Measurements from ENCODE around the gene BUB3. TPM values are rescaled to one million over a fixed set of nuclear protein-coding genes. Genes with fewer than 3 reads are reported as not detected.
A peak's percentile ranks its signal among the peaks of the same experiment; 100 is the strongest.

Gene BUB3
- total RNA-seq, 1 experiment from 2014 or later: 180 TPM

DNA sequence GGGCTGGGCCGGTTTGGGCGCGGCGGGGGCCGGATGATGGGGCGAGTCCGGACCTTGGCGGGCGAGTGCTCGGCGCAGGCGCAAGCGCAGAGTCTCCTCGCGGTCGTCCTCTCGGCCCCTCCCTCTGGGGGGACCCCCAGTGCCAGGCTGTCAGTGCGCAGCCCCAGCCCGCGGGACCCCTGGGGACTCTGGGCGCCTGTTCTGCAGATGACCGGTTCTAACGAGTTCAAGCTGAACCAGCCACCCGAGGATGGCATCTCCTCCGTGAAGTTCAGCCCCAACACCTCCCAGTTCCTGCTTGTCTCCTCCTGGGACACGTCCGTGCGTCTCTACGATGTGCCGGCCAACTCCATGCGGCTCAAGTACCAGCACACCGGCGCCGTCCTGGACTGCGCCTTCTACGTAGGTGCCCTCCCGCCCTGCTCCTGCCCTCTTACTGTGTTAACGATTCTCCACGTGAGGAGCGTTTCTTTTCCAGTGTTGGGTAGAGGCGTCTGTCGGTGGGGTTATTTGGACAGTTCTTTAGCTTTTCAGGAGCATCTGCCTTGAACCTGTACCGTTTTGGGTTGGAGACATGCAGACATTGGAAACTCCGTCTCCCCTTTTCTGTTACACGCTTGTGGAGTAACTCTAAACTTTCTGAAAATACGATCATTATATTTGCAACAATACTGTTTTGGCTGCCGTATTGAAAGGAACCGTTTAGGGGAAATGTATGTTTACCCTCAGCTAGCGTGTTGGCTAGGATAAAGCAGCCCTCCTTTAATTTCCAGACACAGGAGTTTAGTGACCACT is 706 bp downstream of the BUB3 start (continued):
- TF ChIP-seq, protein P1, sequence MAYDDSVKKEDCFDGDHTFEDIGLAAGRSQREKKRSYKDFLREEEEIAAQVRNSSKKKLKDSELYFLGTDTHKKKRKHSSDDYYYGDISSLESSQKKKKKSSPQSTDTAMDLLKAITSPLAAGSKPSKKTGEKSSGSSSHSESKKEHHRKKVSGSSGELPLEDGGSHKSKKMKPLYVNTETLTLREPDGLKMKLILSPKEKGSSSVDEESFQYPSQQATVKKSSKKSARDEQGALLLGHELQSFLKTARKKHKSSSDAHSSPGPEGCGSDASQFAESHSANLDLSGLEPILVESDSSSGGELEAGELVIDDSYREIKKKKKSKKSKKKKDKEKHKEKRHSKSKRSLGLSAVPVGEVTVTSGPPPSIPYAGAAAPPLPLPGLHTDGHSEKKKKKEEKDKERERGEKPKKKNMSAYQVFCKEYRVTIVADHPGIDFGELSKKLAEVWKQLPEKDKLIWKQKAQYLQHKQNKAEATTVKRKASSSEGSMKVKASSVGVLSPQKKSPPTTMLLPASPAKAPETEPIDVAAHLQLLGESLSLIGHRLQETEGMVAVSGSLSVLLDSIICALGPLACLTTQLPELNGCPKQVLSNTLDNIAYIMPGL (CRISPR knock-in tag; IDR thresholded peaks at IDR 0.05): no peak
- TF ChIP-seq, protein P2, sequence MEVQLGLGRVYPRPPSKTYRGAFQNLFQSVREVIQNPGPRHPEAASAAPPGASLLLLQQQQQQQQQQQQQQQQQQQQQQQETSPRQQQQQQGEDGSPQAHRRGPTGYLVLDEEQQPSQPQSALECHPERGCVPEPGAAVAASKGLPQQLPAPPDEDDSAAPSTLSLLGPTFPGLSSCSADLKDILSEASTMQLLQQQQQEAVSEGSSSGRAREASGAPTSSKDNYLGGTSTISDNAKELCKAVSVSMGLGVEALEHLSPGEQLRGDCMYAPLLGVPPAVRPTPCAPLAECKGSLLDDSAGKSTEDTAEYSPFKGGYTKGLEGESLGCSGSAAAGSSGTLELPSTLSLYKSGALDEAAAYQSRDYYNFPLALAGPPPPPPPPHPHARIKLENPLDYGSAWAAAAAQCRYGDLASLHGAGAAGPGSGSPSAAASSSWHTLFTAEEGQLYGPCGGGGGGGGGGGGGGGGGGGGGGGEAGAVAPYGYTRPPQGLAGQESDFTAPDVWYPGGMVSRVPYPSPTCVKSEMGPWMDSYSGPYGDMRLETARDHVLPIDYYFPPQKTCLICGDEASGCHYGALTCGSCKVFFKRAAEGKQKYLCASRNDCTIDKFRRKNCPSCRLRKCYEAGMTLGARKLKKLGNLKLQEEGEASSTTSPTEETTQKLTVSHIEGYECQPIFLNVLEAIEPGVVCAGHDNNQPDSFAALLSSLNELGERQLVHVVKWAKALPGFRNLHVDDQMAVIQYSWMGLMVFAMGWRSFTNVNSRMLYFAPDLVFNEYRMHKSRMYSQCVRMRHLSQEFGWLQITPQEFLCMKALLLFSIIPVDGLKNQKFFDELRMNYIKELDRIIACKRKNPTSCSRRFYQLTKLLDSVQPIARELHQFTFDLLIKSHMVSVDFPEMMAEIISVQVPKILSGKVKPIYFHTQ (CRISPR knock-in tag; IDR thresholded peaks at IDR 0.05): no peak
- TF ChIP-seq, protein P3, sequence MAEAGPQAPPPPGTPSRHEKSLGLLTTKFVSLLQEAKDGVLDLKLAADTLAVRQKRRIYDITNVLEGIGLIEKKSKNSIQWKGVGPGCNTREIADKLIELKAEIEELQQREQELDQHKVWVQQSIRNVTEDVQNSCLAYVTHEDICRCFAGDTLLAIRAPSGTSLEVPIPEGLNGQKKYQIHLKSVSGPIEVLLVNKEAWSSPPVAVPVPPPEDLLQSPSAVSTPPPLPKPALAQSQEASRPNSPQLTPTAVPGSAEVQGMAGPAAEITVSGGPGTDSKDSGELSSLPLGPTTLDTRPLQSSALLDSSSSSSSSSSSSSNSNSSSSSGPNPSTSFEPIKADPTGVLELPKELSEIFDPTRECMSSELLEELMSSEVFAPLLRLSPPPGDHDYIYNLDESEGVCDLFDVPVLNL (CRISPR knock-in tag; IDR thresholded peaks at IDR 0.05; ENCODE audit: borderline replicate concordance, low read depth): 0 out of 2 replicates have a peak, but pooled peaks have one; percentile 59
- TF ChIP-seq NFE2L1 (CRISPR knock-in tag; IDR thresholded peaks at IDR 0.05): 0 out of 2 replicates have a peak, but pooled peaks have one; percentile 17
- TF ChIP-seq MXD4 (CRISPR knock-in tag; IDR thresholded peaks at IDR 0.05; ENCODE audit: borderline replicate concordance): no peak
- TF ChIP-seq SMAD4 (CRISPR knock-in tag; IDR thresholded peaks at IDR 0.05): 0 out of 2 replicates have a peak, but pooled peaks have one; percentile 39
- TF ChIP-seq ZNF317 (CRISPR knock-in tag; IDR thresholded peaks at IDR 0.05; ENCODE audit: borderline replicate concordance, low read depth): no peak
- TF ChIP-seq TP53 (CRISPR knock-in tag; IDR thresholded peaks at IDR 0.05): no peak
- no peak for TF ChIP-seq CREM (CRISPR knock-in tag; IDR thresholded peaks at IDR 0.05)
- no peak for TF ChIP-seq CBFB (CRISPR knock-in tag; IDR thresholded peaks at IDR 0.05; ENCODE audit: low read depth)
- no peak for TF ChIP-seq NR2C2 (CRISPR knock-in tag; IDR thresholded peaks at IDR 0.05)
- no peak for TF ChIP-seq CREB1 (CRISPR knock-in tag; IDR thresholded peaks at IDR 0.05)
- TF ChIP-seq RORB (CRISPR knock-in tag; IDR thresholded peaks at IDR 0.05): no peak
- TF ChIP-seq ELF4 (CRISPR knock-in tag; IDR thresholded peaks at IDR 0.05; ENCODE audit: low read depth): no peak
- TF ChIP-seq, protein P4, sequence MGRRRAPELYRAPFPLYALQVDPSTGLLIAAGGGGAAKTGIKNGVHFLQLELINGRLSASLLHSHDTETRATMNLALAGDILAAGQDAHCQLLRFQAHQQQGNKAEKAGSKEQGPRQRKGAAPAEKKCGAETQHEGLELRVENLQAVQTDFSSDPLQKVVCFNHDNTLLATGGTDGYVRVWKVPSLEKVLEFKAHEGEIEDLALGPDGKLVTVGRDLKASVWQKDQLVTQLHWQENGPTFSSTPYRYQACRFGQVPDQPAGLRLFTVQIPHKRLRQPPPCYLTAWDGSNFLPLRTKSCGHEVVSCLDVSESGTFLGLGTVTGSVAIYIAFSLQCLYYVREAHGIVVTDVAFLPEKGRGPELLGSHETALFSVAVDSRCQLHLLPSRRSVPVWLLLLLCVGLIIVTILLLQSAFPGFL (CRISPR knock-in tag; IDR thresholded peaks at IDR 0.05; ENCODE audit: borderline replicate concordance): no peak
- no peak for TF ChIP-seq ZNF671 (CRISPR knock-in tag; IDR thresholded peaks at IDR 0.05)

DNA sequence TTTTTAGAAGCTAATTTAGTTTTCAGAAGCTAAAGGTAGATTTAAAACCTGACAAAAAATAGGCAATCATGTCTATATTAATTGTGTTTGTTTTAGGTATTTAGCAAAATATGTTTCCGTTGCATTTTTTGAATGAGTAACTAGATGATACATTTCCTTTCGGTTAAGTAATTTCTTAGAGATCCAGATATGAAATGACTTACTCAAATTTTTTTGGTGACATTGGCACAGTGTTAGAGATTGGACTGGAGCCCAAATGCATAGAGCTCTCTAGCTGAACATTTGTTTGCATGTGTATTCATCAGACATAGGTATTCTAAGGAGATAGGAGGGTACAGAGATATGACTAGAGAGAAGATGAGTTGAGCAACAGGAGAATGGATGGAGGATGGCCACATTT is 1.9 kb downstream of the BUB3 start:
- peak overlapping the region; percentile 47 for H3K27ac Mint-ChIP-seq
- H3K4me3 Mint-ChIP-seq: peak overlapping the region; percentile 99
- peaks cover 69% of the 10 kb centered on the region for H3K4me1 Mint-ChIP-seq
- ATAC-seq (no peak), DNase-seq (ENCODE audit: low spot score) (no peak)
- ChIA-PET CTCF (no interaction called here), POLR2A (no interaction called here)
- H3K27me3 Mint-ChIP-seq (ENCODE audit: low read depth): peaks cover 13% of the 10 kb centered on the region
- peaks cover 60% of the 10 kb centered on the region for H3K36me3 Mint-ChIP-seq
- no peaks in the 10 kb centered on the region for H3K9me3 Mint-ChIP-seq
- TF ChIP-seq, protein P5, sequence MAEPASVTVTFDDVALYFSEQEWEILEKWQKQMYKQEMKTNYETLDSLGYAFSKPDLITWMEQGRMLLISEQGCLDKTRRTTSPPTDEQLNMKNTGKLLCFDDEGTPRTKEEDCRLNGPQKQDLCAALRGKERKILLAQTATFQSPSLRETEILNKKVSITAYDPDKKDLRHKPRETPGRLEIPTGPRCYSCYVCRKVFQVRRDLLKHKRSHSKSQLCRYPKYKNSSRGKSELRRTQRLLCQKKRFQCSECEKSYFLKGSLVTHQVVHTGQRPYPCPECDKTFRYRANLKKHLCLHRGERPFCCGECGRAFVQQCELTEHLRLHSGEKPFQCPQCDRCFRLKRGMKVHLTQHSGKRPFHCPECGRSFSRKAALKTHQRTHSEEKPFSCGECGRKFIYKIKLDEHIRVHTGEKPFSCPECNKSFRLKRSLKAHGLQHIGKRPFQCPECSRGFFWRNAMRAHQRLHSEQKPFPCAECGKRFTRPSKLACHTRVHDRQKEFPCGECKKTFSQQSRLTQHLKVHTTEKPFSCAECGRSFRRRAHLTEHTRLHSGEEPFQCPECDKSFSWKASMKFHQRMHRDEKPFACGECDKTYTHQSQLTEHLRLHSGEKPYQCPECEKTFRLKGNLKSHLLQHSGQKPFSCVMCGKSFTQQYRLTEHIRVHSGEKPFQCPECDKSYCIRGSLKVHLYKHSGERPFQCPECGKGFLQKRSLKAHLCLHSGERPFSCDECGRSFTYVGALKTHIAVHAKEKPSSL (CRISPR knock-in tag; conservative IDR thresholded peaks at IDR 0.05): no peak
- TF ChIP-seq, protein P6, sequence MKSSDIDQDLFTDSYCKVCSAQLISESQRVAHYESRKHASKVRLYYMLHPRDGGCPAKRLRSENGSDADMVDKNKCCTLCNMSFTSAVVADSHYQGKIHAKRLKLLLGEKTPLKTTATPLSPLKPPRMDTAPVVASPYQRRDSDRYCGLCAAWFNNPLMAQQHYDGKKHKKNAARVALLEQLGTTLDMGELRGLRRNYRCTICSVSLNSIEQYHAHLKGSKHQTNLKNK (CRISPR knock-in tag; IDR thresholded peaks at IDR 0.05): no peak
- TF ChIP-seq ZNF396 (CRISPR knock-in tag; IDR thresholded peaks at IDR 0.05; ENCODE audit: borderline replicate concordance) (no peak), ZNF263 (CRISPR knock-in tag; IDR thresholded peaks at IDR 0.05; ENCODE audit: low read depth) (no peak), GTF2I (CRISPR knock-in tag; conservative IDR thresholded peaks at IDR 0.05) (no peak), SP1 (CRISPR knock-in tag; conservative IDR thresholded peaks at IDR 0.05) (no peak), JUN (CRISPR knock-in tag; IDR thresholded peaks at IDR 0.05) (no peak), CBFB (CRISPR knock-in tag; IDR thresholded peaks at IDR 0.05; ENCODE audit: low read depth) (no peak)
- TF ChIP-seq, protein P7, sequence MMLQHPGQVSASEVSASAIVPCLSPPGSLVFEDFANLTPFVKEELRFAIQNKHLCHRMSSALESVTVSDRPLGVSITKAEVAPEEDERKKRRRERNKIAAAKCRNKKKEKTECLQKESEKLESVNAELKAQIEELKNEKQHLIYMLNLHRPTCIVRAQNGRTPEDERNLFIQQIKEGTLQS (CRISPR knock-in tag; conservative IDR thresholded peaks at IDR 0.05): no peak
- TF ChIP-seq, protein P8, sequence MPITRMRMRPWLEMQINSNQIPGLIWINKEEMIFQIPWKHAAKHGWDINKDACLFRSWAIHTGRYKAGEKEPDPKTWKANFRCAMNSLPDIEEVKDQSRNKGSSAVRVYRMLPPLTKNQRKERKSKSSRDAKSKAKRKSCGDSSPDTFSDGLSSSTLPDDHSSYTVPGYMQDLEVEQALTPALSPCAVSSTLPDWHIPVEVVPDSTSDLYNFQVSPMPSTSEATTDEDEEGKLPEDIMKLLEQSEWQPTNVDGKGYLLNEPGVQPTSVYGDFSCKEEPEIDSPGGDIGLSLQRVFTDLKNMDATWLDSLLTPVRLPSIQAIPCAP (CRISPR knock-in tag; IDR thresholded peaks at IDR 0.05): no peak
